Measurements from ENCODE around the gene XPR1. TPM values are rescaled to one million over a fixed set of nuclear protein-coding genes. Genes with fewer than 3 reads are reported as not detected.

The XPR1 gene
- total RNA-seq, 1 experiment from 2014 or later, result 19.9 TPM

- ATAC-seq (no peak), DNase-seq (ENCODE audit: low read depth, low spot score) (no peak)
- Histone ChIP-seq H3K27me3 (ENCODE audit: insufficient read depth, low read length) (no peaks in the 10 kb centered on the region), H3K9me2 (ENCODE audit: insufficient read depth) (no peaks in the 10 kb centered on the region), H3K36me3 (ENCODE audit: control insufficient read depth in 1 of 2, insufficient read depth in 2 of 2, low read length in 2 of 2) (no peaks in the 10 kb centered on the region), H3K4me3 (replicated peaks in 1 of 2; ENCODE audit: low read depth in 1 of 2, low read length in 2 of 2) (no peak overlapping the region), H3K9ac (ENCODE audit: low read length) (no peak overlapping the region), H3K4me2 (ENCODE audit: low read length) (no peak overlapping the region), H4K20me1 (ENCODE audit: insufficient read depth) (no peaks in the 10 kb centered on the region), H3K9me3 (ENCODE audit: control insufficient read depth in 1 of 2, insufficient read depth in 1 of 2, low read depth in 1 of 2, low read length in 2 of 2) (no peaks in the 10 kb centered on the region), H3K4me1 (ENCODE audit: control insufficient read depth in 1 of 2, insufficient read depth in 2 of 2, low read length in 2 of 2) (no peaks in the 10 kb centered on the region), H3K79me2 (ENCODE audit: insufficient read depth, low read length) (no peaks in the 10 kb centered on the region), H3K27ac (ENCODE audit: low read depth, low read length) (no peak overlapping the region), H2AFZ (ENCODE audit: low read depth, low read length, poor library complexity, severe bottlenecking) (no peak overlapping the region)
- POLR2A ChIA-PET, result no interaction called here
- RAD21 ChIA-PET (ENCODE audit: low non-redundant PET in 1 of 2, low total read pairs in 2 of 2, uncharacterized antibody in 2 of 2, unreplicated experiment in 2 of 2), result no interaction called here
- CTCF ChIA-PET, result no interaction called here
- TF ChIP-seq ZNF274 (IDR thresholded peaks at IDR 0.05; ENCODE audit: low read depth, low read length) (no peak), CBX3 (IDR thresholded peaks at IDR 0.05; ENCODE audit: low read depth) (no peak), REST (IDR thresholded peaks at IDR 0.05; ENCODE audit: low read depth) (no peak), SRF (IDR thresholded peaks at IDR 0.05; ENCODE audit: low read depth) (no peak), EGR1 (IDR thresholded peaks at IDR 0.05; ENCODE audit: low read depth) (no peak)
- BruUV-seq (replicated peaks), result no TSS peak
- intact Hi-C loops (cut with micrococcal nuclease), result no loop called here
Observed at GRCh38 chr1:180845352-180845751, 213.5 kb downstream of the XPR1 start.

GRCh38 chr1:180848191-180848590 is 216.4 kb downstream of the XPR1 start:
- RAD21 ChIA-PET (ENCODE audit: low non-redundant PET in 1 of 2, low total read pairs in 2 of 2, uncharacterized antibody in 2 of 2, unreplicated experiment in 2 of 2), result no interaction called here
- CTCF ChIA-PET, result no interaction called here
- BruUV-seq (replicated peaks), result no TSS peak
- Histone ChIP-seq H3K9ac (ENCODE audit: low read length) (no peak overlapping the region), H4K20me1 (ENCODE audit: insufficient read depth) (no peaks in the 10 kb centered on the region), H3K4me1 (ENCODE audit: control insufficient read depth in 1 of 2, insufficient read depth in 2 of 2, low read length in 2 of 2) (no peaks in the 10 kb centered on the region), H3K9me3 (ENCODE audit: control insufficient read depth in 1 of 2, insufficient read depth in 1 of 2, low read depth in 1 of 2, low read length in 2 of 2) (no peaks in the 10 kb centered on the region), H3K27ac (ENCODE audit: low read depth, low read length) (no peak overlapping the region), H3K27me3 (ENCODE audit: insufficient read depth, low read length) (no peaks in the 10 kb centered on the region), H3K79me2 (ENCODE audit: insufficient read depth, low read length) (no peaks in the 10 kb centered on the region), H3K9me2 (ENCODE audit: insufficient read depth) (no peaks in the 10 kb centered on the region), H3K4me3 (replicated peaks in 1 of 2; ENCODE audit: low read depth in 1 of 2, low read length in 2 of 2) (no peak overlapping the region), H3K4me2 (ENCODE audit: low read length) (no peak overlapping the region), H2AFZ (ENCODE audit: low read depth, low read length, poor library complexity, severe bottlenecking) (no peak overlapping the region), H3K36me3 (ENCODE audit: control insufficient read depth in 1 of 2, insufficient read depth in 2 of 2, low read length in 2 of 2) (no peaks in the 10 kb centered on the region)
- ATAC-seq, result no peak
- no peak for DNase-seq (ENCODE audit: low read depth, low spot score)
- intact Hi-C loops (cut with micrococcal nuclease), result no loop called here
- POLR2A ChIA-PET, result no interaction called here
- TF ChIP-seq CTCF (IDR thresholded peaks at IDR 0.05 in 2 of 3, conservative IDR thresholded peaks at IDR 0.05 in 1 of 3; ENCODE audit: borderline replicate concordance in 1 of 3, insufficient read depth in 1 of 3, low read depth in 2 of 3, low read length in 2 of 3) (no peak), ZBTB33 (IDR thresholded peaks at IDR 0.05; ENCODE audit: extremely low read depth, insufficient replicate concordance, low read length) (no peak), JUND (IDR thresholded peaks at IDR 0.05) (no peak), RAD21 (IDR thresholded peaks at IDR 0.05; ENCODE audit: low read depth) (no peak), EZH2phosphoT487 (IDR thresholded peaks at IDR 0.05; ENCODE audit: borderline replicate concordance) (no peak), ZNF274 (IDR thresholded peaks at IDR 0.05; ENCODE audit: low read depth, low read length) (no peak), EZH2 (IDR thresholded peaks at IDR 0.05) (no peak), CEBPB (IDR thresholded peaks at IDR 0.05; ENCODE audit: low read depth) (no peak), ELF1 (IDR thresholded peaks at IDR 0.05; ENCODE audit: borderline replicate concordance, low read depth) (no peak)

Data from HCT116 (cell line).